K562 (cell line): ENCODE measurements around the gene SETMAR. TPM values are rescaled to one million over a fixed set of nuclear protein-coding genes. Genes with fewer than 3 reads are reported as not detected.

ENCODE experiments used
- ATF7 ChIP-seq: fragments of 450-650 bp; IDR thresholded peaks from 2 replicates; pipeline ENCODE4 v1.7.1; 2014; ENCODE audit warnings: mild to moderate bottlenecking, moderate library complexity
- CBFB ChIP-seq: sonication (generic); formaldehyde crosslinking; IDR thresholded peaks from 2 replicates; pipeline ENCODE4 v1.4.0; 2020; ENCODE audit warnings: mild to moderate bottlenecking, missing genetic modification reagents
- CXXC5 ChIP-seq: fragments of 250-450 bp; sonication (Bioruptor Pico); IDR thresholded peaks from 2 replicates; pipeline ENCODE4 v1.8.0; 2022; ENCODE audit warnings: inconsistent platforms, mild to moderate bottlenecking, moderate library complexity
- ELF4 ChIP-seq: fragments of 450-650 bp; formaldehyde crosslinking; IDR thresholded peaks from 2 replicates; pipeline ENCODE4 v1.4.0; 2022; ENCODE audit warnings: missing genetic modification characterization
- GTF2E2 ChIP-seq: fragments of 200-800 bp; sonication (Bioruptor generic); IDR thresholded peaks from 2 replicates; pipeline ENCODE4 v1.6.1; 2016; ENCODE audit warnings: missing genetic modification characterization, missing compliant biosample characterization
- MCM7 ChIP-seq, 2 experiments: fragments of 450-650 bp; IDR thresholded peaks; 2 replicates each; pipeline ENCODE4 v1.6.1; 2016 to 2018
- MXI1 ChIP-seq: IDR thresholded peaks from 2 replicates; pipeline ENCODE4 v1.6.1; 2011; ENCODE audit warnings: low read depth, mild to moderate bottlenecking, improper control_type of control experiment, low read length
- NCOA4 ChIP-seq: fragments of 450-650 bp; IDR thresholded peaks from 2 replicates; pipeline ENCODE4 v1.6.1; 2018; ENCODE audit warnings: mild to moderate bottlenecking; ENCODE audit not compliant: partially characterized antibody
- NR2F6 ChIP-seq: fragments of 450-650 bp; formaldehyde crosslinking; IDR thresholded peaks from 2 replicates; pipeline ENCODE4 v1.4.0; 2020; ENCODE audit warnings: mild to moderate bottlenecking
- PPARD ChIP-seq: fragments of 250-450 bp; sonication (Bioruptor Pico); IDR thresholded peaks from 2 replicates; pipeline ENCODE4 v1.8.0; 2022; ENCODE audit warnings: inconsistent platforms, mild to moderate bottlenecking, moderate library complexity
- RERE ChIP-seq: sonication (generic); formaldehyde crosslinking; IDR thresholded peaks from 2 replicates; pipeline ENCODE4 v1.8.0; 2023; ENCODE audit warnings: missing genetic modification reagents, mild to moderate bottlenecking, borderline replicate concordance
- SIN3A ChIP-seq, 2 experiments: fragments of 150-350 bp in 1 of 2; IDR thresholded peaks; 2 replicates each; pipeline ENCODE4 v1.6.1; 2011 to 2016; ENCODE audit warnings: borderline replicate concordance in 2 of 2, low read depth in 2 of 2, low read length in 2 of 2, mild to moderate bottlenecking in 2 of 2, moderate library complexity in 2 of 2; ENCODE audit not compliant: control insufficient read depth in 1 of 2
- ZEB2 ChIP-seq: fragments of 450-650 bp; IDR thresholded peaks from 2 replicates; pipeline ENCODE4 v1.6.1; 2016
- ZFP91 ChIP-seq: sonication (generic); formaldehyde crosslinking; IDR thresholded peaks from 2 replicates; pipeline ENCODE4 v1.8.0; 2022; ENCODE audit warnings: mild to moderate bottlenecking, missing genetic modification reagents
- ZNF311 ChIP-seq: fragments of 250-450 bp; sonication (Bioruptor Pico); IDR thresholded peaks from 2 replicates; pipeline ENCODE4 v1.4.0; 2020; ENCODE audit warnings: mild to moderate bottlenecking, moderate library complexity
- ZNF395 ChIP-seq: fragments of 200-800 bp; sonication (Bioruptor generic); IDR thresholded peaks from 2 replicates; pipeline ENCODE4 v1.6.1; 2017; ENCODE audit warnings: missing genetic modification characterization, missing compliant biosample characterization
- ZNF408 ChIP-seq: fragments of 250-450 bp; sonication (Bioruptor Pico); IDR thresholded peaks from 2 replicates; pipeline ENCODE4 v1.4.0; 2020; ENCODE audit warnings: low read depth, mild to moderate bottlenecking, moderate library complexity
- ZNF717 ChIP-seq: fragments of 250-450 bp; sonication (Bioruptor Pico); IDR thresholded peaks from 2 replicates; pipeline ENCODE4 v1.5.0; 2021
- polyA plus RNA-seq, 8 experiments: library from polyadenylated mRNA; depleted of rRNA in 4 of 8; stranded (reverse) in 5 of 8; unstranded in 3 of 8; fragments of >200 nt; fragmentation: Nextera tagmentation in 2 of 8; fragmentation: Illumina TruSeq in 1 of 8; extraction: Ambion mirVana in 2 of 8; extraction: Trizol in 1 of 8; gene quantifications; 2 replicates each; pipeline versions ENCODE4 v1.2.1 to v1.2.3, GENCODE V29; 2011 to 2014; ENCODE audit warnings: inconsistent platforms in 1 of 8, missing spikeins in 1 of 8
- total RNA-seq, 7 experiments: library from RNA; depleted of rRNA in 6 of 7; stranded (reverse); fragments of >200 nt in 6 of 7; fragmentation: Illumina TruSeq in 2 of 7; extraction: Trizol in 2 of 7; gene quantifications; 2 replicates each; pipeline versions ENCODE4 v1.2.1 to v1.2.3, GENCODE V29; 2011 to 2021; ENCODE audit warnings: low replicate concordance in 1 of 7
- TF ChIP-seq, protein P1 (sequence below): fragments of 450-650 bp; IDR thresholded peaks from 2 replicates; pipeline ENCODE4 v1.6.1; 2016; ENCODE audit warnings: borderline replicate concordance

The SETMAR gene
- total and polyA plus RNA-seq, 9 of the 15 experiments (the other 6 are each of a cell fraction or from before 2014, with no cell fraction given): 5.5 to 25.1 (median 18.2) TPM

- no peak for TF ChIP-seq ZFP91 (CRISPR knock-in tag)
- TF ChIP-seq SIN3A (IDR thresholded peaks at IDR 0.05; ENCODE audit: borderline replicate concordance in 2 of 2, control insufficient read depth in 1 of 2, low read depth in 2 of 2, low read length in 2 of 2): no peak
- TF ChIP-seq NCOA4: no peak
- TF ChIP-seq NR2F6 (CRISPR knock-in tag): no peak
- TF ChIP-seq MXI1: no peak
- no peak for TF ChIP-seq MCM7 (IDR thresholded peaks at IDR 0.05)
- TF ChIP-seq CXXC5 (CRISPR knock-in tag): peak; percentile 39
- TF ChIP-seq ZNF311 (CRISPR knock-in tag): no peak
- no peak for TF ChIP-seq RERE
- peak; percentile 40; the same call in 1 of the 2 replicates for TF ChIP-seq ZEB2
- no peak for TF ChIP-seq ZNF395
- peak; percentile 67 for TF ChIP-seq GTF2E2 (tag)
- no peak for TF ChIP-seq ZNF717
- peak; percentile 62 for TF ChIP-seq ATF7
- TF ChIP-seq ELF4: peak; percentile 67; the same call in 1 of the 2 replicates
- TF ChIP-seq ZNF408 (CRISPR knock-in tag): no peak
- no peak for TF ChIP-seq CBFB
- TF ChIP-seq, protein P1, sequence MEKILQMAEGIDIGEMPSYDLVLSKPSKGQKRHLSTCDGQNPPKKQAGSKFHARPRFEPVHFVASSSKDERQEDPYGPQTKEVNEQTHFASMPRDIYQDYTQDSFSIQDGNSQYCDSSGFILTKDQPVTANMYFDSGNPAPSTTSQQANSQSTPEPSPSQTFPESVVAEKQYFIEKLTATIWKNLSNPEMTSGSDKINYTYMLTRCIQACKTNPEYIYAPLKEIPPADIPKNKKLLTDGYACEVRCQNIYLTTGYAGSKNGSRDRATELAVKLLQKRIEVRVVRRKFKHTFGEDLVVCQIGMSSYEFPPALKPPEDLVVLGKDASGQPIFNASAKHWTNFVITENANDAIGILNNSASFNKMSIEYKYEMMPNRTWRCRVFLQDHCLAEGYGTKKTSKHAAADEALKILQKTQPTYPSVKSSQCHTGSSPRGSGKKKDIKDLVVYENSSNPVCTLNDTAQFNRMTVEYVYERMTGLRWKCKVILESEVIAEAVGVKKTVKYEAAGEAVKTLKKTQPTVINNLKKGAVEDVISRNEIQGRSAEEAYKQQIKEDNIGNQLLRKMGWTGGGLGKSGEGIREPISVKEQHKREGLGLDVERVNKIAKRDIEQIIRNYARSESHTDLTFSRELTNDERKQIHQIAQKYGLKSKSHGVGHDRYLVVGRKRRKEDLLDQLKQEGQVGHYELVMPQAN: no peak
- no peak for TF ChIP-seq PPARD (CRISPR knock-in tag)
Measured at GRCh38 chr3:4351164-4351855, 48.1 kb downstream of the SETMAR start (continued).
